NB4 (cell line): Measurements from ENCODE around the gene PKP1.

Experiments used
- CTCF ChIP-seq: IDR thresholded peaks from one replicate; pipeline ENCODE4 v1.5.1; 2012; ENCODE audit warnings: low read depth, low read length
- POLR2A ChIP-seq: IDR thresholded peaks from 2 replicates; pipeline ENCODE4 v1.6.1; 2011; ENCODE audit warnings: mild to moderate bottlenecking; ENCODE audit not compliant: insufficient read length; ENCODE audit errors: extremely low read depth

GRCh38 chr1:201377611-201378092, 94.3 kb downstream of the PKP1 start, which contains the start of gene TNNT2:
- TF ChIP-seq CTCF (no peak), POLR2A (no peak)
